Glutamatergic neuron (in vitro differentiated cells): ENCODE results near the gene MACROD2. TPM values are rescaled to one million over a fixed set of nuclear protein-coding genes. Genes with fewer than 3 reads are reported as not detected.

Experiments
- DNase-seq: peaks from one replicate; pipeline ENCODE4 v3.0.0; 2022
- H3K27ac Mint-ChIP-seq: one replicate; pipeline ENCODE4 v1.8.0; 2020; ENCODE audit warnings: mild to moderate bottlenecking, mixed read lengths, inconsistent platforms; ENCODE audit not compliant: unreplicated experiment
- H3K27me3 Mint-ChIP-seq: one replicate; pipeline ENCODE4 v1.8.0; 2020; ENCODE audit warnings: mild to moderate bottlenecking, moderate library complexity, mixed read lengths, inconsistent platforms; ENCODE audit not compliant: unreplicated experiment
- H3K36me3 Mint-ChIP-seq: one replicate; pipeline ENCODE4 v1.8.0; 2020; ENCODE audit warnings: mild to moderate bottlenecking, mixed read lengths, inconsistent platforms; ENCODE audit not compliant: unreplicated experiment
- H3K4me1 Mint-ChIP-seq: one replicate; pipeline ENCODE4 v1.8.0; 2020; ENCODE audit warnings: mild to moderate bottlenecking, low read depth, mixed read lengths, inconsistent platforms; ENCODE audit not compliant: unreplicated experiment
- H3K4me3 Mint-ChIP-seq: one replicate; pipeline ENCODE4 v1.8.0; 2020; ENCODE audit warnings: mild to moderate bottlenecking, mixed read lengths, inconsistent platforms; ENCODE audit not compliant: unreplicated experiment
- H3K9me3 Mint-ChIP-seq: one replicate; pipeline ENCODE4 v1.8.0; 2020; ENCODE audit warnings: mild to moderate bottlenecking, moderate library complexity, mixed read lengths, inconsistent platforms; ENCODE audit not compliant: unreplicated experiment
- CTCF ChIP-seq: fragments of 200-600 bp; sonication (generic); IDR thresholded peaks from one replicate; pipeline ENCODE4 v1.5.0; 2021; ENCODE audit not compliant: partially characterized antibody, unreplicated experiment
- total RNA-seq: library from RNA; stranded (reverse); fragmentation: NEBNext Ultra II Directional; extraction: Animal tissue kit (Norgen Biotek cat#: 25700); gene quantifications from one replicate; pipeline ENCODE4 v1.2.1, GENCODE V29; 2021; ENCODE audit not compliant: unreplicated experiment

The MACROD2 gene
- total RNA-seq, 1 donor from 2014 or later, result 8.7 TPM

- Mint-ChIP-seq H3K4me1 (peaks cover 19% of the 10 kb centered on the region), H3K36me3 (no peaks in the 10 kb centered on the region), H3K27me3 (peaks cover 2% of the 10 kb centered on the region), H3K9me3 (no peaks in the 10 kb centered on the region), H3K27ac (no peak overlapping the region), H3K4me3 (no peak overlapping the region)
- no peak for TF ChIP-seq CTCF
- no peak for DNase-seq
Observed at GRCh38 chr20:16062661-16063581, 2067.6 kb downstream of the MACROD2 start.

- H3K27me3 Mint-ChIP-seq, result peaks cover 2% of the 10 kb centered on the region
- TF ChIP-seq CTCF, result no peak
- DNase-seq, result no peak
- no peaks in the 10 kb centered on the region for H3K36me3 Mint-ChIP-seq
- H3K4me3 Mint-ChIP-seq, result no peak overlapping the region
- peaks cover 19% of the 10 kb centered on the region for H3K4me1 Mint-ChIP-seq
- no peaks in the 10 kb centered on the region for H3K9me3 Mint-ChIP-seq
- no peak overlapping the region for H3K27ac Mint-ChIP-seq
Observed at GRCh38 chr20:16063881-16064280, 2068.6 kb downstream of the MACROD2 start.

- Mint-ChIP-seq H3K9me3 (no peaks in the 10 kb centered on the region), H3K4me3 (no peak overlapping the region), H3K27me3 (peaks cover 2% of the 10 kb centered on the region), H3K36me3 (no peaks in the 10 kb centered on the region), H3K27ac (no peak overlapping the region), H3K4me1 (peaks cover 19% of the 10 kb centered on the region)
- no peak for TF ChIP-seq CTCF
- no peak for DNase-seq
Observed at GRCh38 chr20:16064989-16065707, 2069.8 kb downstream of the MACROD2 start.

- no peaks in the 10 kb centered on the region for H3K36me3 Mint-ChIP-seq
- H3K27me3 Mint-ChIP-seq, result peaks cover 2% of the 10 kb centered on the region
- DNase-seq, result no peak
- no peak for TF ChIP-seq CTCF
- no peak overlapping the region for H3K4me3 Mint-ChIP-seq
- H3K9me3 Mint-ChIP-seq, result no peaks in the 10 kb centered on the region
- peaks cover 19% of the 10 kb centered on the region for H3K4me1 Mint-ChIP-seq
- H3K27ac Mint-ChIP-seq, result peak overlapping the region; percentile 2
Observed at GRCh38 chr20:16066571-16066970, 2071.3 kb downstream of the MACROD2 start.
